Measurements from ENCODE around the gene TAT. TPM values are rescaled to one million over a fixed set of nuclear protein-coding genes. Genes with fewer than 3 reads are reported as not detected.
"Not testable (repeated sequence)": the region's sequence is repeated elsewhere in the genome, so short reads cannot be mapped to it uniquely, and the experiment has no call there.

Gene TAT
- total and polyA plus RNA-seq, 9 donors, result 0.02 to 1.3 (median 0.34) TPM; not detected in 4

- TF ChIP-seq, protein P1, sequence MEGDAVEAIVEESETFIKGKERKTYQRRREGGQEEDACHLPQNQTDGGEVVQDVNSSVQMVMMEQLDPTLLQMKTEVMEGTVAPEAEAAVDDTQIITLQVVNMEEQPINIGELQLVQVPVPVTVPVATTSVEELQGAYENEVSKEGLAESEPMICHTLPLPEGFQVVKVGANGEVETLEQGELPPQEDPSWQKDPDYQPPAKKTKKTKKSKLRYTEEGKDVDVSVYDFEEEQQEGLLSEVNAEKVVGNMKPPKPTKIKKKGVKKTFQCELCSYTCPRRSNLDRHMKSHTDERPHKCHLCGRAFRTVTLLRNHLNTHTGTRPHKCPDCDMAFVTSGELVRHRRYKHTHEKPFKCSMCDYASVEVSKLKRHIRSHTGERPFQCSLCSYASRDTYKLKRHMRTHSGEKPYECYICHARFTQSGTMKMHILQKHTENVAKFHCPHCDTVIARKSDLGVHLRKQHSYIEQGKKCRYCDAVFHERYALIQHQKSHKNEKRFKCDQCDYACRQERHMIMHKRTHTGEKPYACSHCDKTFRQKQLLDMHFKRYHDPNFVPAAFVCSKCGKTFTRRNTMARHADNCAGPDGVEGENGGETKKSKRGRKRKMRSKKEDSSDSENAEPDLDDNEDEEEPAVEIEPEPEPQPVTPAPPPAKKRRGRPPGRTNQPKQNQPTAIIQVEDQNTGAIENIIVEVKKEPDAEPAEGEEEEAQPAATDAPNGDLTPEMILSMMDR (IDR thresholded peaks at IDR 0.05), result no peak
- no peak for TF ChIP-seq POLR2A (IDR thresholded peaks at IDR 0.05)
- no peak for TF ChIP-seq EP300 (IDR thresholded peaks at IDR 0.05)
These were observed 8.4 kb upstream of the TAT start for GRCh38 chr16:71585318-71585703.

GRCh38 chr16:71584543-71585317 is 7.8 kb upstream of the TAT start:
- no peak for DNase-seq
- Histone ChIP-seq H3K27me3 (no peaks in the 10 kb centered on the region), H3K9me3 (no peaks in the 10 kb centered on the region), H3K4me3 (no peak overlapping the region), H3K27ac (no peak overlapping the region), H3K4me1 (ENCODE audit: insufficient read depth) (no peaks in the 10 kb centered on the region), H3K36me3 (no peaks in the 10 kb centered on the region)
- 79 to 88% (median 81%) methylated on average over 3 of the region's 3 CpGs for WGBS, 3 donors
- TF ChIP-seq, protein P1 (IDR thresholded peaks at IDR 0.05), result no peak
- no peak for TF ChIP-seq EP300 (IDR thresholded peaks at IDR 0.05)
- TF ChIP-seq POLR2A (IDR thresholded peaks at IDR 0.05), result no peak
- intact Hi-C loops (cut with DNase I), result no loop called here

More at GRCh38 chr16:71585318-71585703, 8.4 kb upstream of the TAT start:
- H3K9me3 ChIP-seq, result no peaks in the 10 kb centered on the region
- DNase-seq, result no peak
- H3K4me3 ChIP-seq, result no peak overlapping the region
- H3K27me3 ChIP-seq, result no peaks in the 10 kb centered on the region
- no peak overlapping the region for H3K27ac ChIP-seq
- no peaks in the 10 kb centered on the region for H3K36me3 ChIP-seq
- 48 to 54% (median 49%) methylated on average over 4 of the region's 4 CpGs for WGBS, 3 donors
- H3K4me1 ChIP-seq (ENCODE audit: insufficient read depth), result no peaks in the 10 kb centered on the region
- intact Hi-C loops (cut with DNase I), result no loop called here

- DNase-seq; H3K9me3 ChIP-seq; intact Hi-C loops (cut with DNase I); H3K4me3 ChIP-seq; H3K4me1 ChIP-seq (ENCODE audit: insufficient read depth); H3K27ac ChIP-seq; H3K27me3 ChIP-seq; H3K36me3 ChIP-seq: not testable (repeated sequence)
- 90 to 93% (median 90%) methylated on average over 5 of the region's 5 CpGs for WGBS, 3 donors
These were observed 5.6 kb upstream of the TAT start for GRCh38 chr16:71582553-71582848.

DNA sequence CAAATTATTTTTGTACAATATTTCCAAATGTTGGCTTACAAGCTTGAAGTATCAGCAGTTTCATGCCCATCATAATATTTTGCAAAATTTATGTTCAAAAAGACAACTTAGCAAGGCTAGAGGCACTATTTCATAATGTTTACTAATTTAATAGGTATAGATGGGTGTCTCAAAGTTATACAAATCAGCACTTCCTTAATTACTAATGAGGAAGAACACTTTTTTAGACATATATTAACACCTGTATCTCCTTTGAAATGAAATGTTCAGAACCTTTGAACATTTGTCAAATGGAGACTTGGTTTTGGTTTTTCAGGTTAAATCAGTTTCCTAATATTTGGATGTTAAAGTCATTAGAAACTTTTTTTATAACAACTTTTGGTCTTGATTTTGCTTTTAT is 2.2 kb downstream of the TAT start:
- Histone ChIP-seq H3K4me3 (no peak overlapping the region), H3K36me3 (no peaks in the 10 kb centered on the region), H3K27me3 (no peaks in the 10 kb centered on the region), H3K27ac (no peak overlapping the region), H3K4me1 (ENCODE audit: insufficient read depth) (no peaks in the 10 kb centered on the region), H3K9me3 (no peaks in the 10 kb centered on the region)
- intact Hi-C loops (cut with DNase I), result no loop called here
- no peak for DNase-seq
- TF ChIP-seq EP300 (IDR thresholded peaks at IDR 0.05), result no peak
- TF ChIP-seq POLR2A (IDR thresholded peaks at IDR 0.05), result no peak
- TF ChIP-seq, protein P1 (IDR thresholded peaks at IDR 0.05), result no peak

GRCh38 chr16:71573387-71574094 is 3.4 kb downstream of the TAT start:
- Histone ChIP-seq H3K9me3 (no peaks in the 10 kb centered on the region), H3K27ac (no peak overlapping the region), H3K4me1 (ENCODE audit: insufficient read depth) (no peaks in the 10 kb centered on the region), H3K27me3 (no peaks in the 10 kb centered on the region), H3K4me3 (no peak overlapping the region), H3K36me3 (no peaks in the 10 kb centered on the region)
- TF ChIP-seq, protein P1 (IDR thresholded peaks at IDR 0.05), result no peak
- no peak for TF ChIP-seq EP300 (IDR thresholded peaks at IDR 0.05)
- TF ChIP-seq POLR2A (IDR thresholded peaks at IDR 0.05), result no peak
- WGBS, 3 donors, result 73 to 79% (median 78%) methylated on average over 5 of the region's 5 CpGs
- intact Hi-C loops (cut with DNase I), result no loop called here
- no peak for DNase-seq
